Muscle of leg (tissue), 11 donors: ENCODE measurements around the gene HOXD12. TPM values are rescaled to one million over a fixed set of nuclear protein-coding genes. Genes with fewer than 3 reads are reported as not detected.
A peak's percentile ranks its signal among the peaks of the same experiment; 100 is the strongest.

ENCODE experiments used
- DNase-seq: peaks from one replicate; pipeline ENCODE4 v3.0.0; 2013
- H3K27ac ChIP-seq: one replicate; pipeline ENCODE4 v1.5.1; 2013; ENCODE audit warnings: mild to moderate bottlenecking, low read length, control low read depth
- H3K27me3 ChIP-seq: one replicate; pipeline ENCODE4 v1.6.1; 2013; ENCODE audit warnings: low read length; ENCODE audit not compliant: control insufficient read depth, insufficient read depth
- H3K36me3 ChIP-seq: one replicate; pipeline ENCODE4 v1.6.1; 2013; ENCODE audit warnings: low read length; ENCODE audit not compliant: control insufficient read depth, insufficient read depth
- H3K4me1 ChIP-seq: one replicate; pipeline ENCODE4 v1.6.1; 2013; ENCODE audit warnings: low read length; ENCODE audit not compliant: control insufficient read depth, insufficient read depth
- H3K4me3 ChIP-seq: one replicate; pipeline ENCODE4 v1.5.1; 2013; ENCODE audit warnings: low read length, control low read depth
- H3K9me3 ChIP-seq: replicated peaks from 2 replicates; pipeline ENCODE4 v1.6.1; 2013; ENCODE audit warnings: low read depth, low read length; ENCODE audit not compliant: control insufficient read depth
- WGBS: methylation state at CpG from one replicate; pipeline ENCODE4 v1.1.5; 2013; ENCODE audit warnings: missing lambda C conversion rate; ENCODE audit not compliant: insufficient coverage; 5-methylcytosine and 5-hydroxymethylcytosine counted together
- polyA plus RNA-seq, 8 donors: library from polyadenylated mRNA; unstranded; fragments of 120-200 nt; gene quantifications; one replicate each; pipeline versions ENCODE4 v1.2.1 to v1.2.3, GENCODE V29; 2013; ENCODE audit warnings: inconsistent platforms in 1 of 8, low replicate concordance in 1 of 8; ENCODE audit not compliant: insufficient read length in 8 of 8, insufficient read depth in 1 of 8
- total RNA-seq: library from RNA; stranded (reverse); fragments of 120-200 nt; gene quantifications from one replicate; pipeline ENCODE4 v1.2.4, GENCODE V29; 2013

The HOXD12 gene
- total and polyA plus RNA-seq, 9 donors = 0.15 TPM; not detected in 8

GRCh38 chr2:176123411-176124109 lies 24.0 kb downstream of the HOXD12 start:
- H3K36me3 ChIP-seq = no peaks in the 10 kb centered on the region
- peaks cover 14% of the 10 kb centered on the region for H3K4me1 ChIP-seq
- no peak overlapping the region for H3K27ac ChIP-seq
- DNase-seq = no peak
- H3K9me3 ChIP-seq = no peaks in the 10 kb centered on the region
- peaks cover 89% of the 10 kb centered on the region for H3K27me3 ChIP-seq
- 6% methylated on average over 27 of the region's 40 CpGs for WGBS
- peak overlapping the region; percentile 57 for H3K4me3 ChIP-seq

DNA sequence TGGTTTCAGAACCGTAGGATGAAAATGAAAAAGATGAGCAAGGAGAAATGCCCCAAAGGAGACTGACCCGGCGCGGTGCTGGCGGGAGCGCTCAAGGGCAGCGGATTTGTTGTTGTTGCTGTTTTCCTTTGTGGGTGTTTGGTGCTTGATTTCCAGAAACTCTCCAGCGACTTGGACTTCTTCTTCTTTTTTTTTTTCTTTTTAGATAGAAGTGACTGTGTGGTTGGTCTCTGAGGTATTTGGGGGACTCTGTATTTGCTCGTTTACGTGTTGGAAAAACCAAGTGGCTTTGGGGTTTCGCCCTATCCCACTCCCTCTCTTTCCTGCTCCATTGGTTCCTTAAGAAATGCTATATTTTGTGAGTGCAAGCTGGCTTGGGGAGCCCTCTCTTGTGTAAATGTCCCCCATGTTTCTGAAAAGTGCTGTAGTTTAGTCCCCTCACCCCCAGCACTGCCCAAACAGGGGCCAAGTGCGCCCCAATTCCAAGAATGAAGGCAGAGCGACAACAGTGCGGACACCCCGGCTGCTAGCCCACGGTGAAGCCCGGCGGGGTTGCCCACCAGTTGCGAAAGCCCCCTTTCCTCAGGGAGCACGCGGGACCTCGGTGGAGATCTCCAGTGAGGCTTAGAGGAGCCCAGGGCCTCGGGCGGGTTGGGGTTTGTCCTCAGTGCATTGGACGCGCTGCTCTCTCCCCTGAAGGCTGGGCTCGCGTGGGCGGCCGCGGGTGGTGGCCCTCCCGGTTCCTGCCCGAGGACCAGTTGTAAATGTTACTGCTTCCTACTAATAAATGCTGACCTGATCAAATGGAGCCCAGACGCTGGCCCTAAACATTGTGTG lies 24.7 kb downstream of the HOXD12 start:
- Histone ChIP-seq H3K4me3 (peak overlapping the region; percentile 57), H3K4me1 (peaks cover 17% of the 10 kb centered on the region)

GRCh38 chr2:176124947-176125771 lies 25.6 kb downstream of the HOXD12 start:
- H3K9me3 ChIP-seq = no peaks in the 10 kb centered on the region
- peaks cover 86% of the 10 kb centered on the region for H3K27me3 ChIP-seq
- H3K36me3 ChIP-seq = no peaks in the 10 kb centered on the region
- DNase-seq = no peak
- H3K27ac ChIP-seq = no peak overlapping the region
- whole genome bisulfite sequencing = 62% methylated on average over 7 of the region's 9 CpGs
- peaks cover 19% of the 10 kb centered on the region for H3K4me1 ChIP-seq
- no peak overlapping the region for H3K4me3 ChIP-seq

More for the DNA sequence above, 24.7 kb downstream of the HOXD12 start:
- peaks cover 90% of the 10 kb centered on the region for H3K27me3 ChIP-seq
- no peak for DNase-seq
- no peak overlapping the region for H3K27ac ChIP-seq
- 50% methylated on average over 24 of the region's 34 CpGs for WGBS
- H3K36me3 ChIP-seq = no peaks in the 10 kb centered on the region
- no peaks in the 10 kb centered on the region for H3K9me3 ChIP-seq

DNA sequence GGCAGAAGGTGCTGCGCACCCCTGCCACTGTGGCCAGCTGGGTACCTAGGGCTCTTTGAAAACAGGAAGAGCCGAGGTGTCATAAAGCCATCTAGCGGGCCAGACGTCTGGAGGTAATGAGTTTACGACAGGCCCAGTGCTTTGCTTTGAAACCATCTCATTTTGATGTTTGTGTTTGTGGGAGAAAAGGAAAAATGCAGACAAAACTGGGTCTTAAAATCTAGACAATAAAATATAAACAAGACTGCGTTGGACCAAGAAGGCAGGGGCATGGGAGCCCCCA lies 26.1 kb downstream of the HOXD12 start:
- Histone ChIP-seq H3K27ac (no peak overlapping the region), H3K4me3 (no peak overlapping the region), H3K4me1 (peaks cover 21% of the 10 kb centered on the region), H3K36me3 (no peaks in the 10 kb centered on the region), H3K27me3 (peaks cover 84% of the 10 kb centered on the region), H3K9me3 (no peaks in the 10 kb centered on the region)
- no peak for DNase-seq
- WGBS = 71% methylated on average over 5 of the region's 6 CpGs

GRCh38 chr2:176126929-176127773 lies 27.6 kb downstream of the HOXD12 start:
- H3K9me3 ChIP-seq = no peaks in the 10 kb centered on the region
- H3K27me3 ChIP-seq = peaks cover 77% of the 10 kb centered on the region
- peak; percentile 82 for DNase-seq
- H3K4me3 ChIP-seq = no peak overlapping the region
- H3K36me3 ChIP-seq = no peaks in the 10 kb centered on the region
- WGBS = 0% methylated on average over 1 of the region's 13 CpGs
- H3K27ac ChIP-seq = no peak overlapping the region
- peaks cover 23% of the 10 kb centered on the region for H3K4me1 ChIP-seq

DNA sequence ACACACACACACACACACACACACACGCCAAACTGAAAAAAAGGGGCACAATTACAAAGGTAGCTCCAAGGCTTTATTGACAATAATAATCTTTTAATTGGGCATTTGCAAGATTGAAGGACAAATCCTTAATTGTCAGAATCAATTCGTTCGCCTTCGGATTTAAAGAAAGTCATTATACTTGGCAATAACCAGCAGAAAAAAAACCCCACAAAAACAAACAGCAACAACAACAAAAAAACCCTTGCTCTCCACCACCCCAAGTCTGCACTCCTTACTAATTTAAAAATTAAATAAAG lies 28.1 kb downstream of the HOXD12 start:
- no peak overlapping the region for H3K4me3 ChIP-seq
- H3K36me3 ChIP-seq = no peaks in the 10 kb centered on the region
- H3K9me3 ChIP-seq = no peaks in the 10 kb centered on the region
- WGBS = 73% methylated on average over 3 of the region's 4 CpGs
- H3K27ac ChIP-seq = peak overlapping the region; percentile 96
- H3K4me1 ChIP-seq = peaks cover 29% of the 10 kb centered on the region
- no peak for DNase-seq
- H3K27me3 ChIP-seq = peaks cover 77% of the 10 kb centered on the region

DNA sequence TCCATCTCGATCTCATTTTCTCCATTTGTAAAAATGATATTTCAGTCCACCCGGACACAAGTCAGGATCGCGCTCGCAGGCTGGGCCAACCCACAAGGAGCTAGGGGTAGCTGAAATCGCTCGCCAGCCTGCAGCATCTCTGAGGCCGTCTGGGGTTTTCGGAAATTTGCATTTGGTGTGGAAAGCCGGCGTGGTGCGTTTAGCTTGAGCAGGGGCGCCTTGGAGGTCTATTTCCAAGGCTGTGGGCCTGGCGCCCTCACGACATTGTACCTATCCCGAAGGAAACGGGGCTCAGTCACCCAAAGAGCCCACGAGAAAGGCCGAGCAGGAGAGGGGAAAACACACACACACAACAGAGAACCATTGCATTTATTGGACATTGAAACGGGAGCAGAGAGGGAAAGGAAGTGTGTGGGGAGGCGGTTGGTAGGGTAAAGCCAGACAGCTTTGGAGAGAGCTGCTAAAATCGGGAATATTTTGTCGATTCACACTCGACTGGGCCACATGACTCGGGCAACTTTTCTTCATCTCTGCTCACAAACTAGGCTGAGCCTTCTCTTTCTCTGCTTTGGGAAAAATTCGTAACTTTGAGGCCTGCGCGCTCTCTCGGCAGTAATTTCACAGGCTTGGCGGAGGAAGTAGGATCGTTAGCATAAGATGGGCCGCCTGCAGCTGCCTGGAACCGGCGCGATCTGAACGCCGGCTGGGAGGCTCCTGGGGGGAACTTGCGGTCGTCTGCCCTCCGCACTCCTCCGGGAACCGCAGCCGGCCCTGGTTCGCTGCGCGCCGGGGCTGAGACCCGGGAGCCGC lies 28.8 kb downstream of the HOXD12 start:
- Histone ChIP-seq H3K9me3 (no peaks in the 10 kb centered on the region), H3K4me3 (peak overlapping the region; percentile 73), H3K27ac (peak overlapping the region; percentile 96), H3K27me3 (peaks cover 76% of the 10 kb centered on the region), H3K36me3 (peaks cover 2% of the 10 kb centered on the region), H3K4me1 (peaks cover 34% of the 10 kb centered on the region)
- DNase-seq = peak; percentile 88
- 16% methylated on average over 40 of the region's 49 CpGs for WGBS

GRCh38 chr2:176128982-176129796 lies 29.6 kb downstream of the HOXD12 start, which contains the start of gene HOXD8:
Gene HOXD8 (plus strand): TSS chr2:176129705. CDS start chr2:176130367, 662 bp downstream.
- peaks cover 70% of the 10 kb centered on the region for H3K27me3 ChIP-seq
- H3K4me3 ChIP-seq = peak within 1 kb of the TSS; percentile 73
- peak within 1 kb of the TSS; percentile 96 for H3K27ac ChIP-seq
- H3K36me3 ChIP-seq = peaks cover 5% of the 10 kb centered on the region
- H3K4me1 ChIP-seq = peaks cover 40% of the 10 kb centered on the region
- peak; percentile 95 for DNase-seq
- WGBS = under 1% methylated on average over 56 of the region's 64 CpGs
- H3K9me3 ChIP-seq = no peaks in the 10 kb centered on the region
